SK-N-SH treated with all-trans-retinoic acid at 6 μM for 48 hours (cell line): ENCODE results near the gene CLDN16.

Source experiments
- ATAC-seq: fragments of 200-7000 bp; cut with Tn5 transposase; 3 replicates; pipeline ENCODE4 v1.9.1; 2020; ENCODE audit warnings: mild to moderate bottlenecking, moderate library complexity
- ARNTL ChIP-seq: fragments of 450-650 bp; formaldehyde crosslinking; IDR thresholded peaks from 2 replicates; pipeline ENCODE4 v1.5.0; 2020; ENCODE audit warnings: low read depth, mild to moderate bottlenecking, moderate library complexity, borderline replicate concordance
- BACH2 ChIP-seq: fragments of 250-450 bp; sonication (Bioruptor Pico); IDR thresholded peaks from 2 replicates; pipeline ENCODE4 v1.9.0; 2021; ENCODE audit warnings: mild to moderate bottlenecking, borderline replicate concordance
- CREB5 ChIP-seq: fragments of 250-450 bp; sonication (Bioruptor Pico); IDR thresholded peaks from 2 replicates; pipeline ENCODE4 v1.5.1; 2020; ENCODE audit warnings: low read depth, mild to moderate bottlenecking, moderate library complexity
- CSDC2 ChIP-seq: fragments of 250-450 bp; sonication (Bioruptor Pico); IDR thresholded peaks from 2 replicates; pipeline ENCODE4 v1.5.0; 2020; ENCODE audit warnings: mild to moderate bottlenecking, moderate library complexity
- CSRNP3 ChIP-seq: fragments of 250-450 bp; sonication (Bioruptor Pico); IDR thresholded peaks from 2 replicates; pipeline ENCODE4 v1.5.1; 2021; ENCODE audit warnings: mild to moderate bottlenecking, moderate library complexity
- ESRRG ChIP-seq: fragments of 250-450 bp; sonication (Bioruptor Pico); IDR thresholded peaks from 2 replicates; pipeline ENCODE4 v1.6.1; 2021; ENCODE audit warnings: mild to moderate bottlenecking
- GLIS3 ChIP-seq: fragments of 250-450 bp; sonication (Bioruptor Pico); IDR thresholded peaks from 2 replicates; pipeline ENCODE4 v1.5.0; 2020; ENCODE audit warnings: mild to moderate bottlenecking, moderate library complexity
- OSR1 ChIP-seq: fragments of 250-450 bp; sonication (Bioruptor Pico); IDR thresholded peaks from 2 replicates; pipeline ENCODE4 v1.8.0; 2022; ENCODE audit warnings: moderate library complexity, mild to moderate bottlenecking, inconsistent platforms
- PPARA ChIP-seq: fragments of 250-450 bp; sonication (Bioruptor Pico); IDR thresholded peaks from 2 replicates; pipeline ENCODE4 v1.5.0; 2020; ENCODE audit warnings: mild to moderate bottlenecking, borderline replicate concordance
- RARB ChIP-seq: fragments of 250-450 bp; sonication (Bioruptor Pico); IDR thresholded peaks from 2 replicates; pipeline ENCODE4 v1.8.0; 2021; ENCODE audit warnings: mild to moderate bottlenecking, moderate library complexity
- TCF4 ChIP-seq: fragments of 250-450 bp; sonication (Bioruptor Pico); IDR thresholded peaks from 2 replicates; pipeline ENCODE4 v1.8.0; 2021; ENCODE audit warnings: mild to moderate bottlenecking, moderate library complexity, borderline replicate concordance
- TOX ChIP-seq: fragments of 250-450 bp; sonication (Bioruptor Pico); IDR thresholded peaks from 2 replicates; pipeline ENCODE4 v1.8.0; 2021; ENCODE audit warnings: mild to moderate bottlenecking, moderate library complexity, borderline replicate concordance
- TSHZ2 ChIP-seq: fragments of 250-450 bp; sonication (Bioruptor Pico); IDR thresholded peaks from 2 replicates; pipeline ENCODE4 v1.5.0; 2020; ENCODE audit warnings: mild to moderate bottlenecking, moderate library complexity
- ZC3H10 ChIP-seq: fragments of 250-450 bp; sonication (Bioruptor Pico); IDR thresholded peaks from 2 replicates; pipeline ENCODE4 v1.5.1; 2021; ENCODE audit warnings: mild to moderate bottlenecking, moderate library complexity
- ZFP3 ChIP-seq: fragments of 250-450 bp; sonication (Bioruptor Pico); IDR thresholded peaks from 2 replicates; pipeline ENCODE4 v1.5.0; 2020; ENCODE audit warnings: mild to moderate bottlenecking, moderate library complexity
- ZFP30 ChIP-seq: fragments of 450-650 bp; formaldehyde crosslinking; IDR thresholded peaks from 2 replicates; pipeline ENCODE4 v1.5.0; 2022; ENCODE audit warnings: mild to moderate bottlenecking, moderate library complexity
- ZNF70 ChIP-seq: fragments of 450-650 bp; formaldehyde crosslinking; IDR thresholded peaks from 2 replicates; pipeline ENCODE4 v1.5.0; 2020; ENCODE audit warnings: mild to moderate bottlenecking, moderate library complexity
- ZNF8 ChIP-seq: fragments of 450-650 bp; formaldehyde crosslinking; IDR thresholded peaks from 2 replicates; pipeline ENCODE4 v1.5.0; 2020; ENCODE audit warnings: mild to moderate bottlenecking, moderate library complexity
- TF ChIP-seq, protein P1 (sequence below): fragments of 250-450 bp; sonication (Bioruptor Pico); IDR thresholded peaks from 2 replicates; pipeline ENCODE4 v1.8.0; 2020; ENCODE audit warnings: mild to moderate bottlenecking, moderate library complexity, borderline replicate concordance
- TF ChIP-seq, protein P2 (sequence below): fragments of 250-450 bp; sonication (Bioruptor Pico); IDR thresholded peaks from 2 replicates; pipeline ENCODE4 v1.8.0; 2021; ENCODE audit warnings: low read depth, mild to moderate bottlenecking, moderate library complexity, borderline replicate concordance

Gene CLDN16

DNA sequence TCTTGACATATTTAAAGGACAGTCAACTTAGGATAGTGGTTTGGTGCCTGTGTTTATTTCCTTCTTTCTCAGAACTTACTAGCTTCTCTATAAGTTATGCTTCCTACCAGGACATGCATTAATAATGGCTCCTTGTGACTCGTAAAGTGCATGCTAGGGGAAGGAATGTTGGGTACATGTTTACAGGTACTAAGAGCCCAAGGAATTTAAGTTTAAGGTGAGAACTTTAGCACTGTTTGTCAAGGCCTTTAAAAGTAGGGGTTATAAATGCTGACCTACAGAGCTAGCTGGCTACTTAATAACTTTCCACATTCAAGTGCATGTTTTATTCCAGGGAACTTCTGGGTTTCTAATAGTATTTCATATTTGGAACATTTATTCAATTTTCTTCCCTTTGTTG lies 61.8 kb downstream of the CLDN16 start, which contains the start of gene TMEM207 (continued):
- no peak for TF ChIP-seq TSHZ2 (CRISPR knock-in tag)
- TF ChIP-seq ARNTL (CRISPR knock-in tag): no peak
- TF ChIP-seq CSRNP3 (CRISPR knock-in tag): no peak
- TF ChIP-seq TOX (CRISPR knock-in tag): no peak
- no peak for TF ChIP-seq ESRRG
- no peak for TF ChIP-seq TCF4 (CRISPR knock-in tag)
- no peak for TF ChIP-seq BACH2
- TF ChIP-seq, protein P1, sequence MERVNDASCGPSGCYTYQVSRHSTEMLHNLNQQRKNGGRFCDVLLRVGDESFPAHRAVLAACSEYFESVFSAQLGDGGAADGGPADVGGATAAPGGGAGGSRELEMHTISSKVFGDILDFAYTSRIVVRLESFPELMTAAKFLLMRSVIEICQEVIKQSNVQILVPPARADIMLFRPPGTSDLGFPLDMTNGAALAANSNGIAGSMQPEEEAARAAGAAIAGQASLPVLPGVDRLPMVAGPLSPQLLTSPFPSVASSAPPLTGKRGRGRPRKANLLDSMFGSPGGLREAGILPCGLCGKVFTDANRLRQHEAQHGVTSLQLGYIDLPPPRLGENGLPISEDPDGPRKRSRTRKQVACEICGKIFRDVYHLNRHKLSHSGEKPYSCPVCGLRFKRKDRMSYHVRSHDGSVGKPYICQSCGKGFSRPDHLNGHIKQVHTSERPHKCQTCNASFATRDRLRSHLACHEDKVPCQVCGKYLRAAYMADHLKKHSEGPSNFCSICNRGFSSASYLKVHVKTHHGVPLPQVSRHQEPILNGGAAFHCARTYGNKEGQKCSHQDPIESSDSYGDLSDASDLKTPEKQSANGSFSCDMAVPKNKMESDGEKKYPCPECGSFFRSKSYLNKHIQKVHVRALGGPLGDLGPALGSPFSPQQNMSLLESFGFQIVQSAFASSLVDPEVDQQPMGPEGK: no peak

DNA sequence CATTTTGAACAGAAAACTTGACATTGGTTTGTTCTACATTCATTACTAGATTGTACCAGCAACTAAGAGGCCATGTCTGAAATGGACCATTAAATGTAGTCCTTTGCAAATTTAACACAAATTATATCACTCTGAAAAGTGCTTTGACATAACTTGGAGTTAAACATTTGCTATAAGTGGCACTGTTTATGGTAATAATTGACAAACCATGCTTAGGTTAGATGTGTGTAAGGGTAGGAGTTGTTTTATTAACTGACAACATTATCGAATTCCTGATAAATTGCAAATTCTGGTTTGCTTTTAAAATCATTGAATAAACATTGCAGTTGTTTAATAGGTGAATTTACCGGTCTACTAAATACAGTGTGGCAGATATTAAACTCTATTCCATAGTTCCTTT lies 67.9 kb downstream of the CLDN16 start:
- TF ChIP-seq PPARA (CRISPR knock-in tag) (no peak), BACH2 (no peak), TOX (CRISPR knock-in tag) (no peak), ZFP30 (CRISPR knock-in tag) (no peak), ZNF8 (CRISPR knock-in tag) (no peak), ZFP3 (CRISPR knock-in tag) (no peak), ZNF70 (CRISPR knock-in tag) (no peak), OSR1 (no peak), CREB5 (CRISPR knock-in tag) (no peak), ZC3H10 (CRISPR knock-in tag) (no peak), ARNTL (CRISPR knock-in tag) (no peak), CSDC2 (CRISPR knock-in tag) (no peak), RARB (no peak), GLIS3 (CRISPR knock-in tag) (no peak), TSHZ2 (CRISPR knock-in tag) (no peak)
- TF ChIP-seq, protein P2, sequence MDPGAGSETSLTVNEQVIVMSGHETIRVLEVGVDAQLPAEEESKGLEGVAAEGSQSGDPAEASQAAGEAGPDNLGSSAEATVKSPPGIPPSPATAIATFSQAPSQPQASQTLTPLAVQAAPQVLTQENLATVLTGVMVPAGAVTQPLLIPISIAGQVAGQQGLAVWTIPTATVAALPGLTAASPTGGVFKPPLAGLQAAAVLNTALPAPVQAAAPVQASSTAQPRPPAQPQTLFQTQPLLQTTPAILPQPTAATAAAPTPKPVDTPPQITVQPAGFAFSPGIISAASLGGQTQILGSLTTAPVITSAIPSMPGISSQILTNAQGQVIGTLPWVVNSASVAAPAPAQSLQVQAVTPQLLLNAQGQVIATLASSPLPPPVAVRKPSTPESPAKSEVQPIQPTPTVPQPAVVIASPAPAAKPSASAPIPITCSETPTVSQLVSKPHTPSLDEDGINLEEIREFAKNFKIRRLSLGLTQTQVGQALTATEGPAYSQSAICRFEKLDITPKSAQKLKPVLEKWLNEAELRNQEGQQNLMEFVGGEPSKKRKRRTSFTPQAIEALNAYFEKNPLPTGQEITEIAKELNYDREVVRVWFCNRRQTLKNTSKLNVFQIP: no peak
- TF ChIP-seq, protein P1: no peak
- ATAC-seq: no peak
